K562 (cell line): ENCODE data around the gene FARP2.
A peak's percentile ranks its signal among the peaks of the same experiment; 100 is the strongest.

Experiments
- ATF2 ChIP-seq: sonication (generic); formaldehyde crosslinking; IDR thresholded peaks from 2 replicates; pipeline ENCODE4 v1.8.1; 2022; ENCODE audit warnings: missing genetic modification reagents
- CBX8 ChIP-seq: fragments of 200-600 bp; sonication (generic); IDR thresholded peaks from 2 replicates; pipeline ENCODE4 v1.6.1; 2012; ENCODE audit warnings: borderline replicate concordance, mixed run types, low read depth, mild to moderate bottlenecking, moderate library complexity, mixed read lengths, low read length, control low read depth, inconsistent platforms; ENCODE audit not compliant: poor library complexity, severe bottlenecking; ENCODE audit errors: extremely low read depth
- FOSL1 ChIP-seq: fragments of 200-800 bp; sonication (Bioruptor generic); conservative IDR thresholded peaks from 2 replicates; pipeline ENCODE4 v1.6.1; 2016; ENCODE audit warnings: missing genetic modification characterization, missing compliant biosample characterization
- HMGXB4 ChIP-seq: sonication (generic); formaldehyde crosslinking; IDR thresholded peaks from 2 replicates; pipeline ENCODE4 v1.8.1; 2023; ENCODE audit warnings: mild to moderate bottlenecking, missing genetic modification reagents
- PATZ1 ChIP-seq: fragments of 250-450 bp; sonication (Bioruptor Pico); IDR thresholded peaks from 2 replicates; pipeline ENCODE4 v1.5.0; 2020; ENCODE audit warnings: mild to moderate bottlenecking, borderline replicate concordance
- REST ChIP-seq, 2 experiments: fragments of 450-650 bp; formaldehyde crosslinking in 1 of 2; IDR thresholded peaks; 2 replicates each; pipeline versions ENCODE4 v1.4.0 to v1.6.1; 2014 to 2020; ENCODE audit warnings: mild to moderate bottlenecking in 2 of 2, borderline replicate concordance in 1 of 2, low read depth in 1 of 2
- TAF1 ChIP-seq: IDR thresholded peaks from 2 replicates; pipeline ENCODE4 v1.6.1; 2011; ENCODE audit warnings: mild to moderate bottlenecking, low read length, moderate library complexity; ENCODE audit not compliant: insufficient read depth, control insufficient read depth, severe bottlenecking; ENCODE audit errors: extremely low read depth
- TOE1 ChIP-seq, 2 experiments: fragments of 450-650 bp in 1 of 2; sonication (generic) in 1 of 2; formaldehyde crosslinking in 1 of 2; IDR thresholded peaks; 2 replicates each; pipeline versions ENCODE4 v1.7.1 to v1.8.0; 2016 to 2022; ENCODE audit warnings: borderline replicate concordance in 2 of 2, mild to moderate bottlenecking in 2 of 2, antibody characterized with exemption in 1 of 2, inconsistent platforms in 1 of 2, low read depth in 1 of 2, missing genetic modification reagents in 1 of 2, moderate library complexity in 1 of 2
- ZNF232 ChIP-seq: sonication (generic); formaldehyde crosslinking; IDR thresholded peaks from 2 replicates; pipeline ENCODE4 v1.8.0; 2022; ENCODE audit warnings: mild to moderate bottlenecking, missing genetic modification reagents
- TF ChIP-seq, protein P1 (sequence below): fragments of 250-450 bp; sonication (Bioruptor Pico); IDR thresholded peaks from 2 replicates; pipeline ENCODE4 v1.8.0; 2021; ENCODE audit warnings: moderate library complexity, mild to moderate bottlenecking, inconsistent platforms
- TF ChIP-seq, protein P2 (sequence below), 3 experiments: IDR thresholded peaks in 2 of 3; conservative IDR thresholded peaks in 1 of 3; 2 replicates each; pipeline ENCODE4 v1.5.1; 2011 to 2012; ENCODE audit warnings: low read length in 3 of 3, mild to moderate bottlenecking in 3 of 3, control low read depth in 2 of 3, improper control_type of control experiment in 1 of 3, inconsistent platforms in 1 of 3, low read depth in 1 of 3, mixed read lengths in 1 of 3, moderate library complexity in 1 of 3; ENCODE audit not compliant: insufficient read depth in 2 of 3

- TF ChIP-seq REST (IDR thresholded peaks at IDR 0.05; ENCODE audit: borderline replicate concordance) (no peak), REST (CRISPR knock-in tag; IDR thresholded peaks at IDR 0.05; ENCODE audit: low read depth) (no peak), CBX8 (no peak), TAF1 (peak; percentile 48), TOE1 (IDR thresholded peaks at IDR 0.05; ENCODE audit: borderline replicate concordance) (no peak), TOE1 (CRISPR knock-in tag; IDR thresholded peaks at IDR 0.05; ENCODE audit: borderline replicate concordance, low read depth) (no peak), HMGXB4 (no peak), PATZ1 (CRISPR knock-in tag) (no peak), ZNF232 (no peak), ATF2 (CRISPR knock-in tag) (no peak), FOSL1 (tag) (no peak)
- TF ChIP-seq, protein P1, sequence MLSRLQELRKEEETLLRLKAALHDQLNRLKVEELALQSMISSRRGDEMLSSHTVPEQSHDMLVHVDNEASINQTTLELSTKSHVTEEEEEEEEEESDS (CRISPR knock-in tag) = no peak
- TF ChIP-seq, protein P2, sequence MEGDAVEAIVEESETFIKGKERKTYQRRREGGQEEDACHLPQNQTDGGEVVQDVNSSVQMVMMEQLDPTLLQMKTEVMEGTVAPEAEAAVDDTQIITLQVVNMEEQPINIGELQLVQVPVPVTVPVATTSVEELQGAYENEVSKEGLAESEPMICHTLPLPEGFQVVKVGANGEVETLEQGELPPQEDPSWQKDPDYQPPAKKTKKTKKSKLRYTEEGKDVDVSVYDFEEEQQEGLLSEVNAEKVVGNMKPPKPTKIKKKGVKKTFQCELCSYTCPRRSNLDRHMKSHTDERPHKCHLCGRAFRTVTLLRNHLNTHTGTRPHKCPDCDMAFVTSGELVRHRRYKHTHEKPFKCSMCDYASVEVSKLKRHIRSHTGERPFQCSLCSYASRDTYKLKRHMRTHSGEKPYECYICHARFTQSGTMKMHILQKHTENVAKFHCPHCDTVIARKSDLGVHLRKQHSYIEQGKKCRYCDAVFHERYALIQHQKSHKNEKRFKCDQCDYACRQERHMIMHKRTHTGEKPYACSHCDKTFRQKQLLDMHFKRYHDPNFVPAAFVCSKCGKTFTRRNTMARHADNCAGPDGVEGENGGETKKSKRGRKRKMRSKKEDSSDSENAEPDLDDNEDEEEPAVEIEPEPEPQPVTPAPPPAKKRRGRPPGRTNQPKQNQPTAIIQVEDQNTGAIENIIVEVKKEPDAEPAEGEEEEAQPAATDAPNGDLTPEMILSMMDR (IDR thresholded peaks at IDR 0.05 in 2 of 3, conservative IDR thresholded peaks at IDR 0.05 in 1 of 3; ENCODE audit: insufficient read depth in 2 of 3, low read depth in 1 of 3, low read length in 3 of 3) = no peak
Measured at GRCh38 chr2:241540771-241541561, 184.9 kb downstream of the FARP2 start.
